ENCODE data around the gene ADGRG2.
A peak's percentile ranks its signal among the peaks of the same experiment; 100 is the strongest.
"Not testable (repeated sequence)": the region's sequence is repeated elsewhere in the genome, so short reads cannot be mapped to it uniquely, and the experiment has no call there.

The ADGRG2 gene

GRCh38 chrX:18997916-18998315 lies 124.4 kb downstream of the ADGRG2 start:
- no peak for DNase-seq (ENCODE audit: low read depth in 2 of 2)

DNA sequence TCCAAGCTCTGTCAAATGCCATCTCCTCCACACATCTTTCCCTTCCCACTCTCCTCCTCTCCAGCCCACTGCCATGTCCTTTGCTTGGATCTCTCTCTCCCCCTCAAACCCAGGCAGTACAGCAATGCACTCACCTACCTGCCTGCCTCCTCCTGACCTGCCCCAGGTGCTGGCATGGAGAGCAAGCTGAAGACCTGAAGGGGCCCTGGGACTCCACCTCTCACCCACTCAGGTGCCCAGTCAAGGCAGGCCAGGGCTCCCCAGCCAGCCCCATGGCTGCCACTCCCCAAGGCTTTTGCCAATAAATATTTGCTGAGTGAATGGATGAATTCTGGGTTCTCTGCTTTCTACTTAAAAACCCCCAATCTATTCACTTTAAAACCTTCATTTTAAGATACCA lies 125.7 kb downstream of the ADGRG2 start:
- no peak for DNase-seq (ENCODE audit: low read depth in 2 of 2)

DNA sequence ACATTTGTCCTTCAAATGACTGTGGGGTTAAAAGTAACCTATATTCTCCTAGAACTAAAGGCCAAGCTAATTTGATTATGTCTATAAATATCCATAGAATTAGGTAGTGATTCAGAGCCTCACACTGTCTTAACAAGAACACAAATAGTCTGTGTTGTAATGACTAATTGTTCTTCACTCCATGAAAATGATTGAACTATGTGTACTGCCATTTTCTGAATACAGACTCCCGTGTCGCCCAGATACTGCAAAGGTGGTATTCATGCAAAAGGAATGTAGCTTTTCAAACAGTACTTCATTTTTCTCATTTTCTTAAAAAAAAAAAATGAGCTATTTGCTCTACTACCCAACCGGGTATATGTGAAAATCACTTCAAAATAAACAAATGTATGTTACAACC lies 127.0 kb downstream of the ADGRG2 start:
- no peak for DNase-seq (ENCODE audit: low read depth in 2 of 2)

- no peak for DNase-seq (ENCODE audit: low read depth in 2 of 2)
Observed at GRCh38 chrX:18994713-18995112, 127.6 kb downstream of the ADGRG2 start.

- DNase-seq (ENCODE audit: low read depth in 2 of 2): no peak
Observed at GRCh38 chrX:18992829-18993228, 129.4 kb downstream of the ADGRG2 start.

- DNase-seq (ENCODE audit: low read depth in 2 of 2): no peak
Observed at GRCh38 chrX:18985186-18985435, 137.2 kb downstream of the ADGRG2 start.

DNA sequence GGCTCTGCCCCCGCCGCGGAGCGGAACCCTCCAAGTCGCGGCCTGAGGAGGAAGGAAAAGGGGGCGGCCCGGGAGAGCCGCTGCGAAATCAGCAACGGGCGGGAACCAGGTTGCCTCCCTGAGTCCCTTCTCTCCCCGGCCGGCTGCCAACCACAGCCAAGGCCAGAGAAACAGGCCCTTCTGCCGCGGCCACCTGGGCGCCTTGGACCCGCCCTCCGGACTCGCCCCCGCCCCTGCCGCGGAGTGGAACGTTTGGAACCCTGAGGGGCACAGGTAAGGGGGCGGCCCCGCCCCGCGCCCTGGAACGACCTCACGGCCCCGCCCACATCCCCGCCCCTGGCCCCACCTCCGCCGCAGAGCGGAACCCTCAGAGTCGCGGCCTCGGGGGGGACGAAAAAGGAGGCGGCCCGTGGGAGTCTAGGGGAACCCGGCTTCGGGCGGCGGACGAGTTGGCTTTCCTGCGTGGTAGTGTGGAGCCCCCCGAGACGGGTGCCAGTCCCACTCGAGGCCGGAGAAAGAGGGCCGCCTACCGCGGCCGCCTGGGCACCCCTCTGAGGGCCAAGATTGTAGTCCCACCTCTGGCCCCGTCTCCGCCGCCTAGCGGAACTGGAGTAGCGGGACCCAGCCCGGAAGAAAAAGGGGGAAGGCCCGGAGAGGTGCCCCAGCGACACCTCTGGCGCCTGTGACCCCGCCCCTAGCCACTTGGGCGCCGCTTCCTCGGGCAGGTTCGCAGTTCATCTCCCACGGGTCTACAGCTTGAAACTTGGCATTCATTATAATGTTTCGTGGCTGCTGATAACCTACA lies 137.7 kb downstream of the ADGRG2 start:
- peak; percentile 72 to 73 for DNase-seq (ENCODE audit: low read depth in 2 of 2)

- DNase-seq (ENCODE audit: low read depth in 2 of 2): no peak
Observed at GRCh38 chrX:18983666-18984380, 138.4 kb downstream of the ADGRG2 start, which contains the start of gene PHKA2. Gene PHKA2 (minus strand): TSS chrX:18984114. CDS start chrX:18983932, 182 bp downstream.

DNA sequence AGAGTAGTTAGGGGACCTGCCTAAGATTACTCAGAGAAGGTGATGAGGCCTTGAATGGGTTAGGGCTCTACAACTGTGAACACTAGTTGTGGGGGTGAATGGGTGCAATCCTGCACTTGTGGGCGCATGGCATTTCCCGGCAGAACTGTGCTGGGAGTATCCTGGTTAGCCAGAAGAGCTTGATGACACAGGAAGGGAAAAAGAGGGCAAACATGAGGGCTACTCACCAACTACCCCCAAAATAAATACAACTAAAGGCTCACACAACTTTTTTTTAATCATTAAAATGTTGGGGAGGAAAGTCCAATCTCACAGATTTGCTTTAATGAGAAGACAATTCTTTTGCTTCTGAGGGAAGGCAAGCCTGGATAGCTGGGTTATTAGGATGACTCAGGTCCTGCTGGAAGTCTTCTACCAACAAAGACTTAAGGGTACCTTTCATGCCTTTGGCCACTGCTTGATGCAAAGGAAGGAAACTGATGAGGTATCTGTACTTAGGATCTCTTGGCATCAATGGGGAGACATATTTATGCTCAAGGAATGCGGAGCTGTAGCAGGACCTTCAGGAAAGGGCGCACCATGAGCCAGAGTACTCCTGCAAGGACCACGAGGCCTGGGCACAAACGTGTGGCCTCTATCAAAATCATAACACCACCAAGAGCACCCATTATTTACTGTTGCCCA lies 141.0 kb downstream of the ADGRG2 start:
- DNase-seq (ENCODE audit: low read depth in 2 of 2): no peak

GRCh38 chrX:18980262-18980661 lies 142.0 kb downstream of the ADGRG2 start:
- not testable (repeated sequence) for DNase-seq (ENCODE audit: low read depth in 2 of 2)

DNA sequence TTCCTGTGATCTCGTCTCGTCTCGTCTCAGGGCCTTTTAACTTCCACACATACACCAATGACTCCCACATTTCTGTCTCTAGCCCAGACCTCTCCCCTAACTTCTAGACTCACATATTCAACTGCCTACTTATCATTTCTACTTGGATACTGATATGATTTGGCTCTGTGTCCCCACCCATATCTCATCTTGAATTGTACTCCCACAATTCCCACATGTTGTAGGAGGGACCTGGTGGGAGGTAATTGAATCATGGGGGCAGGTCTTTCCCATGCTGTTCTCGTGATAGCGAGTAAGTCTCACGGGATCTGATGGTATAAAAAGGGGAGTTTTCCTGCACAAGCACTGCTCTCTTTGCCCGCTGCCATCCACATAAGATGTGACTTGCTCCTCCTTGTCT lies 147.3 kb downstream of the ADGRG2 start:
- no peak for DNase-seq (ENCODE audit: low read depth in 2 of 2)

DNA sequence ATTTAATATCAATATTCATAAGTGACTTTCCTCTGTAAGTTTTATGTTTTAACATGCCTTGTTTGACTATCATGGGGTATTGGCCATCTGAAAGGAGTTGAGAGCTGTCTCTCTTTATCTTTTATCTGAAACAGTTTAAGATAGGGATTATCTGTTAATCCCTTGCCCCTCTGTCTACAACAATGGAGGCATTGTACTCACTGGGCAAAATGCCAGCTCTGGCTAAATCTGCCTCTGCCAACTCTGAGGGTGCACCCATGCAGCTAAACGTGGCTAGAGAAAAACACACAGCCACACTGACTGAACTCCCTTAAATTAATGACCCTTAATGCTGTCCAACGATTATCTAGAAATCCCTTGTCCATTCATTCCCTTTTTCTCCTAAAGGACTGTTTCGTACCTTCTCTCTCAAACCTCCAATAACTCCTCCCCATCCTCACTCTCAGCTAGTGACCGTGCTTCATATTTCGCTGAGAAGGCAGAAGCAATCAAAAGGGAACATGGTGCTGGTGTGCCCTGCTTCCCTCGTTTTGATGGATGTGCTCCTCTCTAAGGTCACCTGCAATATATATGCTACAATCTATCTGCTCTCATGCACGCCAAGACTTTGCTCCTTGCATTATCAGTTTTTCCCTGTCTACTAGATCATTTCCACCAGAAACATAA lies 148.6 kb downstream of the ADGRG2 start:
- DNase-seq (ENCODE audit: low read depth in 2 of 2): no peak

DNA sequence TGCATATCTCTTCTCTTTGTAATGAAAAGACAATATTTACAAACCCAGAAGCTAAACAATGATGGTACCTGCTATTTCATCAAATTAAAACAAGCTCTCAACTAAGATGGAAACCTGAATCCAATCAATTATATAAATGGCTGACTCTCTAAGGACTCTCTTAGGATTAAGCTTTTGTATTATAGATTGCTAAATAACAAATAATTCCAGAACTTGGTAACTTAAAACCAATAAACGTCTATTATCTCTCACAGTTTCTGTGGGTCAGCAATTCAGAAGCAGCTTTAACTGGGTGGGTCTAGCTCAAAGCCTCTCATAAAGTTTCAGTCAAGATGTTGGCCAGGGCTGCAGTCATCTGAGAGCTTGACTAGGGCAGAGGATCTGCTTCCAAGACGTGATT lies 150.8 kb downstream of the ADGRG2 start:
- no peak for DNase-seq (ENCODE audit: low read depth in 2 of 2)

GRCh38 chrX:18970465-18970864 lies 151.8 kb downstream of the ADGRG2 start:
- no peak for DNase-seq (ENCODE audit: low read depth in 2 of 2)

GRCh38 chrX:18966624-18967023 lies 155.6 kb downstream of the ADGRG2 start:
- no peak for DNase-seq (ENCODE audit: low read depth in 2 of 2)

DNA sequence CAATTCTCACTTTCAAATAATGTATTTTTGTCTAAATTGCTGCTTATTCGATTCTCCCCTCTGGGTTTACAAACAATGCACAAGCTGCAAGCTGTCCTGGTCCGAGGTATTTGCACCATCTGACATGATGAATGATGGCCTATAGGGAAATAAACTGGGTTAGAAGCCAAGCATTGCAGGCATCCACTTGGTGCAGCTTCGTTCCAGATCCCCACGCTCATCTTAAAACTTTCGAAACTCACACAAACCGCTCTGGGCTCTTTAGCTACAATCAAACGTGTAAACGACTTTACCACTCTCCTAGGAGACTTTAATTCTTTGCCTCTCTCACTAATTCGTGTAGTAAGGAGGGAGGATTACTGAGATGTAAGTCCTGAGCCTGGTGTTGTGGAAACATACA lies 157.4 kb downstream of the ADGRG2 start:
- no peak for DNase-seq (ENCODE audit: low read depth in 2 of 2)

DNA sequence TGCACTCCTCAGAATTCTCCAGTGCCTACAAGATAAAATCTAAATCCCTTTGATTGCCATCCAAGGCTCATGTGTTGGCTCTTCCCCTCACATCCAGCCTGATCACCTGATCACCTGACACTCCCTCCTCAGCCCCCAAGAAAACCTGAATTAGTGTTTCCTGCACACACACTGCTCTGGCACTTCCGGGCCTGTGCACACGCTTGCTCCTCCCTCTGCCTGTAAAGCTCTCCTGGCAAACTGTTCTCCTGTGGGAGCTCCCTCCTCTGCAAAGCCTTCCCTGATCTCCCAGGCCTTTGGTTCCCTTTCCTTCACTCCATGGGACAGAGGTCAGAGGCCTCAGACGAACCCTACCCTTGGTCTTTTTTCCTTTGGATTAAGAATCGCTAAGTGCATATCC lies 158.2 kb downstream of the ADGRG2 start:
- DNase-seq (ENCODE audit: low read depth in 2 of 2): no peak

- no peak for DNase-seq (ENCODE audit: low read depth in 2 of 2)
Observed at GRCh38 chrX:18962329-18962728, 159.9 kb downstream of the ADGRG2 start.

- DNase-seq (ENCODE audit: low read depth in 2 of 2): no peak
Observed at GRCh38 chrX:18961686-18962085, 160.6 kb downstream of the ADGRG2 start.

DNA sequence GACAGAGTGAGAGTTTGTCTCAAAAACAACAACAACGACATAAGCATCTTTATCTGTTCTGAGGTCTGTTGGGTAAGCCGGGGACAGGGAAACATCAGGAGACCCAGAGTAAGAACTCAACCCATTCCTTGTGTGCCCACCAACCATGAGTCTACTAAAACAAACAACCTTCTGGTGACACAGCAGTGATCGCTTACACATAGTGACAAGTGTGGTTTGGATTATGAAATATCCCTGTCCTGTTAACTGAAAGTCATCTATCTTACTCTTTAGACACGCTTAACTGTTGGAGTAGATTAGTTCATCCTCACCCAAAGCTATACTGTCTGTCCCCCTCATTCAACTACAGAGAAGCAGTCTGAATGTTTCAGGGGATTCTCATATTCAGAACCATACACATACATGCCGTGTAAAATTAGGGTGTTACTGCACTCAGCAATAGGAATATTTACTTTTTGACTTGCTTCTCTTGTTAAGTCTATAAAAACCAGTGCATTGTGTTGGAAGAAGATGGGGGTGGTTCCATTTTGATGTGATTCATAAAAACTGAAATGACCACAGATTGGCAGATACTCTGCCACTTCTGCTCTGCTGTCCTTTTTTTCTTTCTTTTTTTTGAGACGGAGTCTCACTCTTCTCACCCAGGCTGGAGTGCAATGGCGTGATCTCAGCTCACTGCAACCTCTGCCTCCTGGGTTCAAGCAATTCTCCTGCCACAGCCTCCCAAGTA lies 165.8 kb downstream of the ADGRG2 start:
- DNase-seq (ENCODE audit: low read depth in 2 of 2): no peak

- DNase-seq (ENCODE audit: low read depth in 2 of 2): no peak
Observed at GRCh38 chrX:18955676-18956075, 166.6 kb downstream of the ADGRG2 start.

DNA sequence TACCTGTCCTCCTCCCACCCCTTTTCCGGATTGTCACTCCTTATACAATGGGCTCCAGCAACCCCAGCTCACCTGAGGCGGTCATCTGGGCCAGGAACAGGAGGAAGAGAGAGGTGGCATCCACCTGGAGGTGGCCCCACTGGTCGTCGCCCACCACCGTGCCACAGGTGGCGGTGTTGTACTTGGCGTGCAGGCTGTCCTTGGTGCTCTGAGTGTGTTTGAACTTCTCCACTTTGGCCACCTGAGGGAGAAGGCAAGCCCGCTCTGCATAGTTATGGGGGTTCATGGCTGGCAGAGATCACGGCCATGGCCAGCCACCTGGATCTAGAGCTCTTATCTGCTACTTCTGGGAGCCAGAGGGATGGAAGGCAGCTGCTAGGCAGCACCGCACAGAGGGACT lies 171.2 kb downstream of the ADGRG2 start:
- no peak for DNase-seq (ENCODE audit: low read depth in 2 of 2)
